NCI-H526 (cell line): Measurements from ENCODE around the gene PLXNA4.

Source experiments
- DNase-seq, 2 experiments: peaks; one replicate each; lab custom pipeline; 2025; lab: John Stamatoyannopoulos, UW

Gene PLXNA4

DNA sequence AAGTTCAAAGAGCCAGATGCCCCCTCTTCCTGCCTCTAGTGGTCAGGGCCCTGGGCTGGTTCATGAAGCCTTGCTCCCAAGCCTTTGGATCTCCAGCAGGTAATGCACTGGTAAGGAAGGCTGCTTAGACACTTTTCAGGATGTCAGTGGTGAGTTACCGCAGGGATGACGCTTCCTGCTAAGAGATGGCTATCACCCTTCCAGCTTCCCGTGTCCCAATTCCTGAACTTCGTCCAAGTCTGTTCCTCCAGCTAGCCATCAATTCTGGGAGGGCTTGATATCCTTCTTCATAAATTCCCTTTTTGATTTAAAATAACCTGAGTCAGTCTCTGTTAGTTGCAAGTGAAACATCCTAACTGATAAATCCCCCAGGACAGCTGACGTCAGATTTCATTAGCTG lies 221.2 kb downstream of the PLXNA4 start:
- no peak for DNase-seq

- no peak for DNase-seq
These were observed 221.7 kb downstream of the PLXNA4 start for GRCh38 chr7:132354527-132354926.

DNA sequence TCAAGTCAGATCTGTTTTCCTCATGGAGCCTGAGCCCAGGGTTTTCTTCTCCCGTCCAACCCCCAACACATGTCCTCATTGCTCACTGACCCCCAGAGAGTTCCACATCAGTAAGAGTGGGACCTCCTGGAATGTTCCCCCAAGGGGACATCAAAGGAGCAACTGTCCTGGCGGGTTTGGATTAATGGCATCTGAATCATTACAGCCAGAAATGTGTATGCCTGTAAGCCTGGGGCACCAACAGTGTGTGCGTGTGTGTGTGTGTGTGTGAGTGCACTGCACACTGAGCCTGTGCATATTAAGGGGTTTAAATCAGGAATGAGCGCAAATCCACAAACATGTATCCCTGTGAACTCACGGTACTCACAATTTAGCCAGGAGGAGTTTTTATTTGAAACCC lies 222.3 kb downstream of the PLXNA4 start:
- DNase-seq = no peak

GRCh38 chr7:132352800-132353199 lies 223.5 kb downstream of the PLXNA4 start:
- no peak for DNase-seq

DNA sequence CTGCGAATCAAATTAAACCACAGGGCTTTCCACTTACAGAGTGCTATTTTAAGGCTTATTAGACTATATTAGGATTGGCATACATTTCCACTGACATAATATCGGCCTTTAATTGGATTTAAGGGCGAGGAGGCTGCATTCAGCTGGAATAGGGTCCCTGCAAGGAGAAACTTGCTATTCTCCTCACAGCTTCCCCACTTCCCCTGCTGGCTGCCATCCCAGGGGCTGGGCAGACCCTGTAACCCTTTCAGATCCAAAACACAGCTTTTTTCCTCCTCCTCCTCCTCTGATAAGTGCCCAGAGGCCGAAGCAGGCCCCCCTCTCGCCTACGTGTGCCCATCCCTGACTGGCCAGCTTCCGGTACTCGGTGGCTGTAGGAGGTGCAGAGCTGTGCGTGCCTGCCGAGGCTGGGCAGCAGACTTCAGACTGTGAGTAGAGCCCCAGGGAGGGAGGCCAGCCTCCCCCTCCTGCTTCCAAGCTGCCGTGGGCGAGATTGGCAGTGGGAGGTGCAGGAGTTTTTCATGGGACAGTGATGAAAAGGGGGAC lies 224.2 kb downstream of the PLXNA4 start:
- no peak for DNase-seq

GRCh38 chr7:132350741-132351140 lies 225.5 kb downstream of the PLXNA4 start:
- DNase-seq = no peak

GRCh38 chr7:132349075-132349474 lies 227.2 kb downstream of the PLXNA4 start:
- no peak for DNase-seq

DNA sequence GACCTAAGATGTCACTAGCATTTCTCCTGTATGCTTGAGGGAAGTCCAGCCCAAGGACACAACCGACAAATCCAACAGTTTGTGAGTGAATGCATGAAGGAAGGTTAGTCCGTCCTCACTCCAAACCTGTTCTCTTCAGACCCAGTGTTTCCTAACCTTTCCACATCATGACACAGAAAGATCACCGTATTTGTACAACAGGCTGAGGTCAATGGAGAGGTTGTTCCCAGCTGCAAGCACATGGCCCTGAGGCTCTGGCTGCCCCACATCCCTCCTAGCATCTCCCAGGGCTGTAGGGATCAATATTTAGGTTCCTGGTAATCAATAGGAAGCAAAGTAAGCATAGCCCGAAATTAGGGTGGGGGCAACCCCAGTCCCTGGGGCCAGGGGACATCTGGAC lies 227.9 kb downstream of the PLXNA4 start:
- DNase-seq = no peak

GRCh38 chr7:132347858-132348257 lies 228.4 kb downstream of the PLXNA4 start:
- no peak for DNase-seq

DNA sequence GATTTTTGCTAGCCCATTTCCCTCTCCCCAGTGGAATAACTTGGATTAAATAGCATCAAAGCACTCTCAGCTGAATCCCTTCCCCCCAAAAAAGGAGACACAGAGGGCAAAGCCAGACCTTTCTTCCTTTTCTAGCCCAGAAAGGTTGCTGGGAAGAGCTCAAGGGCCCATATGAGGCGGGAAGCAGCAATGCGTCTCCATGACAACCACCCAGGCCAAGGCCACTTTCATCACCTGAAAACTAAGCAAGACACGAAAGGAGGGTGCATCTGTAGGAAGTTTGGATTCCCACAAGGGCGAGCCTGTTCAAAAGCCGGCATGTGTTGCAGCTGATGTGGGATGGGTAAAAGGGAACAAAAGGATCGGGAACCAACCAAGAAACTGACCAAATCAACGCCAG lies 229.1 kb downstream of the PLXNA4 start:
- DNase-seq = no peak

DNA sequence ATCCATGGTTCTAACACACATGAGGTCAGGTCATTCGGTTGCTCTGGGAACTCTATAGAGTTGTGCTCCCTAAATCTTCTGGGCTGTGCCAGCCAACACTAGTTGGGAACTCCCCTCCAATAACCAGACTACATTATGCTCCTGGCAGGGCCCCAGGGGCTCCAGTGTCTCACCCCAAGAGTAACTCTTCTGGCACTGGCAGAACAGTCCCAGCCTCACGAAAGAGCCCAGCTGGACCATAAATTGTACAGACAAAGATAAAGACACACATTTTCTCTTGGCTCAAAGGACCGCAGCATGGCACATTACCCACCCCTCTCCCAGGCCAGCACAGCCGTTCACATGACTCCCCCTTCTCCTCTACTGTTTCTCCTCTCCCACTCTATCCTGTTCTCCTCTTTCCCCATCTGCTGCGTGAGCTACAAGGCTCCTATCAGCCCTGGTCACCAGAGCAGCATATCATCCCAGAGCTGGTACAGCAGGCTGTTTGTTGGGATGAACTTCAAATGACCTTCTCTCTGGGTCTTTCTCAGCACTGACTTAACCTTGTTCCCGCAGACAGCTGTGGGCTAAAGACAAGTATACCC lies 230.6 kb downstream of the PLXNA4 start:
- no peak for DNase-seq

DNA sequence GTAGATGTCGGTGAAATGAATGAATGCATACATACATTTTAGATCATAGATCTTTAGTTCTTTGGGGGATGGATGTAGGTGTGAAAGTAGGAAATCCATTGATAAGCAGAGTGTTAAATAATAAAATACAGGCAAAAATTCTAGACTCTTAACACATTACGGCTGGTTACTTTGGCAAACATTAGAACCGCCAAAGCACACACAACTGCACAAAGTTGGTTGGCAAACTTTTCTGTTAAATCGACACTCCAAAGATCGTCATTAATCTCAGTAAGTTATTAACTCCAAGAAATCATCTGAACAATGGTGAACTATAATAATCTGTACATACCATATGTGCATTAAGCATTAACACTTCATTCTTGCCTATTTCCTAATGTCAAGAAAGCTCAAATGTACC lies 231.2 kb downstream of the PLXNA4 start:
- DNase-seq = no peak

GRCh38 chr7:132343199-132343598 lies 233.1 kb downstream of the PLXNA4 start:
- DNase-seq = no peak

GRCh38 chr7:132337450-132338080 lies 238.7 kb downstream of the PLXNA4 start:
- no peak for DNase-seq

DNA sequence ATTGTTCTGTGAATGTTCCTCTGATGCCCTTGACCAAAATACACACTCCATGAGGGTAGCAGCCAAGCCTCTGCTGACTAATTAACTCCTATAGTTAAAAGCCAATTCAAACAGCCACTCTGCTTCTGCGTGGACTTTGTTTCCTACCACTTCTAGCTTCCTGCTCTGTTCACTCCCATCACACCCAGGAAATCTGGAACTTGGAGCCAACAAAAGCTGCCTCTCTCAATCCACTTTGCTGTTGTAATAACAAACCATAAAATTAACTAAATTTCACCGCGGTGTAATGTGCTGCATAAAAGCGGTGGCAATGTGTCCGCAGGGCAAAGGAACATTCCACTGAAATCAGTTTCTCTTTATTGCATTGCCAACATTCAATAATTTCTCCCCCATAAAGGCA lies 239.5 kb downstream of the PLXNA4 start:
- no peak for DNase-seq

GRCh38 chr7:132333301-132333700 lies 243.0 kb downstream of the PLXNA4 start:
- DNase-seq = no peak

DNA sequence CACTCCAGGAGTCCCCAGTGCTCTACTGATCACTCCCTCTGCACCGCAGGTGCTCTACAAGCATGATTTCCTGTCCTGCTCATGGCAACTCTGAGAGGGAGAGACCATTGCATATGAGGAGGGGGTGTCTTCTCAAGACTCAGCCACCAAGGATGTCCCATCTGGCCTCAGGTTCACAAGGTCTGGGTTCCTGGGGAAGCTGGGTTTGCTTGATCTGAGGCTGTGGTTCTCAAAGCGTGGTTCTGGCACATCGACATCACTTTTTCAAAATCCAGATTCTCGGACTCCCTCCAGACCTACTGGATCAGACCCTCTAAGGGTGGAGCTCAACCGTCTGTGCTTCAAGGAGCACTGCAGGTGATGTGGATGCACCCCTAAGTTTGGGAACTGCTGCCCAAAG lies 247.5 kb downstream of the PLXNA4 start:
- no peak for DNase-seq

GRCh38 chr7:132328047-132328620 lies 248.1 kb downstream of the PLXNA4 start:
- no peak for DNase-seq

DNA sequence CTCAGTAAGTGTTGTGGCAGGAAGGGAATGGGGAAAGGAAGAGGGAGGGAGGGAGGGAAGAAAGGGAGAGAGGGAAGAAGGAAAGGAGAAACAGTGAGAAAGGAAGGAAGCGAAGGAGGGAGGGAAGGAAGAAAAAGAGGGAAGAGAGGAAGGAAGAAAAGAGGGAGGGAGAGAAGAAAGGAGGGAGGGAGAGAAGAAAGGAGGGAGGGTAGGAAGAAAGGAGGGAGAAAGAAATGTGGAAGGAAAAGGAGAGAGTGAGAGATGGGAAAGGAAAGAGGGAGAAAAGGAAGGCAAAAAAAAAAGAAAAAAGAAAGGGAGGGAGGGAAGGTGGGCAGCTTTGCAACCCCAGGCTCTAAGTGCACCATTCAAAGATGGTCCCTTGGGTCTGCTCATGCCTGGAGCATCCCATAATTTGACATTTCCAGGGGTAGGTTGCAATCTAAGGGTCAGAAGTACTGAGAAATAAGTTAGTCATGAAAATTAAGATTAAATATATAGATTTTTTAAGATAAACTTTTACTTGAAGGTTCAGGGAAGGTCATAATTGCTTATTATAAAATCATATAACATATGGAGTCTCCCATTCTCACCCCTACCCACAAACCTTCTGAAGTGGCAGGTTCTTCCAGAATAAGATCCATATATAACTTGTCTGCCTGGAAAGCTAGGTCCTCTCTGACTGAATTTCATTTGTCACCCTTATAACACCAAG lies 249.2 kb downstream of the PLXNA4 start:
- no peak for DNase-seq

DNA sequence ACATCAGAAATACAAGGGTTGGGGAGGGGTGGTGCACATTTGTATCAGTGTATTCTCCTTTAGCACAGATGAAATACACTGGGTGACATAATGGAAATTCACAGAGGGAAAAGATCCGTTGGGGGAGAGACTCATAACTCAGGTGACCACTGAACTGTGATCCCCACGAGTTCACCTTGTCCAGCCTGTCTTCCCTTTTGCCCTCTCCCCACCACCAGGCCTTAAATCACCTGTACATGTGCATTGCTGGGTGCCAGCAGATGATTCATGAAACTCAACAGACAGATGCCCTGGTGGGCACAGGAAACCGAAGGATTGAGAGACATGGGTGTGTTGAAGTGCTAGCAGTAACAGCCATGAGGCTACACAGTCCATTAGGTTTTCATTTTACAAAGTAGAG lies 253.3 kb downstream of the PLXNA4 start:
- no peak for DNase-seq

DNA sequence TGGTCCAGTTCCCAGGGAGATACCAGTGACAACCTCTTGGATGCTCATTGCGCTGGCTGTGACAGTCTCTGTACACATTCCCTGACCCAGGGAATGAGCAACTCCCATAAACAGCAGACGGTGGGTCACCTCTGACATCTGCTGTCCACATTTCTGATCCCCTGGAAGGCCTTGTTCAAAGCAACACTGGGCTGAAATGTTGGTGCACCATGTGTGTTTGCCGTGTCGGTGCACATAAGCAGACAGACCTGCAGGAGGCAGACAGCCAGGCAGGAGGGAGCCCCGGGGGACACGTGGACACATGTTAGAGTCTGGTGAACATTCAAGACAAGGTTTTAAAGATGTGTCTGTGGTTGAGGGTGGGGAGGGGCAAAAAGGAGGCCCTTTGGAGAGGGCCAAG lies 254.9 kb downstream of the PLXNA4 start:
- peak in 1 of 2 experiments; percentile 35 for DNase-seq

DNA sequence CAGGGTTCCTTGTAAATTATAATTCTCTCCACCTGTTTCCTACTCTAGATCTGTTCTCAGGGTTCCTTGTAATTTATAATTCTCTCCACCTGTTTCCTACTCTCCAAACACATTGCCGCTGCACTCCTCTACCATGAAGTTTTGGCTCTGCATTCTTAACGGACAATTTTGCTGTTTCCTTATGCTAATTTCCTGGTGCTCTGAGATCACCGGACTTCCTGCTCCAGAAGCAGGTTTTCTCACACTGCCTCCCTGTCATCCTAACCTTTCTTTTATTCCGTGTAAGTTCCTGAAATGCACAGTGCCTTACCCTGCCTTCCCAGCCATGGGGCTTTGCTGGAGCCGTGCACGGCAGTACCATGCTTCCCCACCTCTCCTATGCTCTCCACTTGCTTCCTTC lies 256.8 kb downstream of the PLXNA4 start:
- no peak for DNase-seq
